ENCODE measurements around the gene CYB561D1. TPM values are rescaled to one million over a fixed set of nuclear protein-coding genes. Genes with fewer than 3 reads are reported as not detected.

CYB561D1 gene
- total and polyA plus RNA-seq, 2 of the 13 experiments (the other 11 are each of a cell fraction or from before 2014, with no cell fraction given): 3.9 to 4.1 TPM

DNA sequence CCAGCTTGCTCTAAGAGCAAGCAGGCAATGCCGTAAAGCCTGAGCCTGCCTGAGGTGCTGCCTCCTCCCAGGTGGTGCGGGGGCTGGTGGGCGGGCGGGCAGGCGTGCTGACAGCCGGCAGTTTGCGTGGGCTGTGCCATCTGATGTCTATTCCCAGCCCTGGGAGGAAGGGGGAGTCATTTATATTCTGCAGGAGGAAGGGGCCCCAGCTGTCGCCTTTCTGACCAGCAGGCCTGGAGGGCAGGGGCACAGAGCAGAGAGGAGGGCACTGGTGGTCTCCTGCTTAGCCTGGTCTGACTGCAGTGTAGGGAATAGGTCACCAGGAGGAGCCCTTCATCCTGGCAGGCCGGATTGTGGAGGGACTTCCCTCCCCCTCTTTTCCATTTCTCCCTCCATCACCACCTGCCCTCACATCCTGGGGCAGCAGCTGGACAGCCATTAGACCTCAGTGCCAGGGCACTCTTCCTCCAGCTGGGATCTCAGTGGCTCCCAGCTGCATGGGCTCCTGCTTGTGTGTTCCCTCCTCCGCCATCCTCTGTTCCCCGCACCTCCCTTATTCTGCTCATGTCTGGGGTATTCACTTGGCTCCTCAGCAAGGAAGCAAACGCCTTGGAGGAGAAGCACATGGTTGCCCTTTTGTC lies 4.4 kb downstream of the CYB561D1 start (continued):
- TF ChIP-seq, protein P1, sequence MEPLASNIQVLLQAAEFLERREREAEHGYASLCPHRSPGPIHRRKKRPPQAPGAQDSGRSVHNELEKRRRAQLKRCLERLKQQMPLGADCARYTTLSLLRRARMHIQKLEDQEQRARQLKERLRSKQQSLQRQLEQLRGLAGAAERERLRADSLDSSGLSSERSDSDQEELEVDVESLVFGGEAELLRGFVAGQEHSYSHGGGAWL (CRISPR knock-in tag; IDR thresholded peaks at IDR 0.05): no peak
- no peak for TF ChIP-seq HDAC2 (CRISPR knock-in tag; IDR thresholded peaks at IDR 0.05)
- TF ChIP-seq DNMT3B (CRISPR knock-in tag; conservative IDR thresholded peaks at IDR 0.05): no peak
- TF ChIP-seq ZBTB20 (CRISPR knock-in tag; IDR thresholded peaks at IDR 0.05; ENCODE audit: borderline replicate concordance, low read depth): no peak
- no peak for TF ChIP-seq EED (CRISPR knock-in tag; IDR thresholded peaks at IDR 0.05)
- TF ChIP-seq SALL1 (CRISPR knock-in tag; IDR thresholded peaks at IDR 0.05): no peak
- no peak for TF ChIP-seq MED8 (CRISPR knock-in tag; IDR thresholded peaks at IDR 0.05; ENCODE audit: insufficient replicate concordance)
- TF ChIP-seq, protein P2, sequence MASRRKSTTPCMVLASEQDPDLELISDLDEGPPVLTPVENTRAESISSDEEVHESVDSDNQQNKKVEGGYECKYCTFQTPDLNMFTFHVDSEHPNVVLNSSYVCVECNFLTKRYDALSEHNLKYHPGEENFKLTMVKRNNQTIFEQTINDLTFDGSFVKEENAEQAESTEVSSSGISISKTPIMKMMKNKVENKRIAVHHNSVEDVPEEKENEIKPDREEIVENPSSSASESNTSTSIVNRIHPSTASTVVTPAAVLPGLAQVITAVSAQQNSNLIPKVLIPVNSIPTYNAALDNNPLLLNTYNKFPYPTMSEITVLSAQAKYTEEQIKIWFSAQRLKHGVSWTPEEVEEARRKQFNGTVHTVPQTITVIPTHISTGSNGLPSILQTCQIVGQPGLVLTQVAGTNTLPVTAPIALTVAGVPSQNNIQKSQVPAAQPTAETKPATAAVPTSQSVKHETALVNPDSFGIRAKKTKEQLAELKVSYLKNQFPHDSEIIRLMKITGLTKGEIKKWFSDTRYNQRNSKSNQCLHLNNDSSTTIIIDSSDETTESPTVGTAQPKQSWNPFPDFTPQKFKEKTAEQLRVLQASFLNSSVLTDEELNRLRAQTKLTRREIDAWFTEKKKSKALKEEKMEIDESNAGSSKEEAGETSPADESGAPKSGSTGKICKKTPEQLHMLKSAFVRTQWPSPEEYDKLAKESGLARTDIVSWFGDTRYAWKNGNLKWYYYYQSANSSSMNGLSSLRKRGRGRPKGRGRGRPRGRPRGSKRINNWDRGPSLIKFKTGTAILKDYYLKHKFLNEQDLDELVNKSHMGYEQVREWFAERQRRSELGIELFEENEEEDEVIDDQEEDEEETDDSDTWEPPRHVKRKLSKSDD (CRISPR knock-in tag; IDR thresholded peaks at IDR 0.05; ENCODE audit: low read depth): no peak
- no peak for TF ChIP-seq ZNF337 (CRISPR knock-in tag; IDR thresholded peaks at IDR 0.05; ENCODE audit: borderline replicate concordance, low read depth)
- TF ChIP-seq SMC3 (IDR thresholded peaks at IDR 0.05; ENCODE audit: low read length): peak; percentile 68; the same call in 1 of the 2 replicates

DNA sequence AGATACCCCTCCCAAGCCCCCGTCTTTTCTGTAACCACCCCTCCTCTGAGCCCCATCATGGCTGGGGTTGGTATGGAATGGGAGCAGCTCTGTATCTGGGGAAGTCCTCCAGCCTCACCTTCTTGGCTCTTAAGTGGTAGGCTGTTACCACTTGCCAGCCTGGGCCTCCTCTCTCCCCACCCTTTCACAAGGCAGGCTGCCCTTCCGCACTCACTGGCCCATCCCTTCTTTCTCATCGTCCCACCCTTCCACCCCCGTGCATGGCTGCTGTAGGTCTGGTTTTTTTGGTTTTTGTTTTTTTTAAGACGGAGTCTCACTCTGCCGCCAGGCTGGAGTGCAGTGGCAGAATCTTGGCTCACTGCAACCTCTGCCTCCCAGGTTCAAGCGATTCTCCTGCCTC lies 5.2 kb downstream of the CYB561D1 start:
- H3K4me2 ChIP-seq (ENCODE audit: low read depth, low read length): no peak overlapping the region
- H3K27me3 ChIP-seq (ENCODE audit: control insufficient read depth in 1 of 2, insufficient read depth in 2 of 2, low read length in 2 of 2): no peaks in the 10 kb centered on the region
- no peak overlapping the region for H2AFZ ChIP-seq (ENCODE audit: low read length)
- no peaks in the 10 kb centered on the region for H4K20me1 ChIP-seq (ENCODE audit: insufficient read depth, low read length)
- intact Hi-C loops (cut with micrococcal nuclease; ENCODE audit: unreplicated experiment) (no loop called here), in situ Hi-C loops (cut with HindIII; ENCODE audit: extremely low pct_ligation_motif_present, low pct_unique_long_range_greater_than_20kb) (no loop called here)
- H3K36me3 ChIP-seq (replicated peaks in 1 of 2; ENCODE audit: control insufficient read depth in 1 of 2, insufficient read depth in 2 of 2, low read length in 2 of 2): peaks cover 2 to 6% of the 10 kb centered on the region in 2 experiments; a peak in 2 of 5 replicates
- no peaks in the 10 kb centered on the region for H3K79me2 ChIP-seq (ENCODE audit: insufficient read depth, low read length)
- FAIRE-seq (no peak), DNase-seq (ENCODE audit: low spot score) (no peak), ATAC-seq (no peak)
- no TSS peak for BruUV-seq (replicated peaks)
- peaks cover 10% of the 10 kb centered on the region for H3K4me1 ChIP-seq (ENCODE audit: insufficient read depth, low read length)
- H3K9ac ChIP-seq (ENCODE audit: insufficient read depth, low read depth, low read length): no peak overlapping the region
- CTCF ChIA-PET (ENCODE audit: low intra/inter-chr PET ratio, low total read pairs): interaction anchor here (0.7 to 5.1 kb wide), 2 partner anchors 31 to 34 kb away, joined by 3 to 81 read pairs; no protein-coding TSS in a partner anchor
- H3K4me3 ChIP-seq (replicated peaks in 1 of 3; ENCODE audit: insufficient read depth in 1 of 3, low read depth in 2 of 3, low read length in 3 of 3): no peak overlapping the region
- 94% methylated on average over 7 of the region's 7 CpGs for WGBS (ENCODE audit: low lambda C conversion rate)
- POLR2A ChIA-PET: no interaction called here
- no peak overlapping the region for H3K27ac ChIP-seq (ENCODE audit: extremely low read length, insufficient read depth, low read length)
- H3K9me3 ChIP-seq (ENCODE audit: low read length): no peaks in the 10 kb centered on the region
- TF ChIP-seq ZNF274 (CRISPR knock-in tag; IDR thresholded peaks at IDR 0.05) (no peak), JARID2 (CRISPR knock-in tag; IDR thresholded peaks at IDR 0.05; ENCODE audit: insufficient replicate concordance) (no peak), GABPA (IDR thresholded peaks at IDR 0.05; ENCODE audit: low read depth, low read length) (no peak), GABPA (CRISPR knock-in tag; IDR thresholded peaks at IDR 0.05; ENCODE audit: low read depth) (no peak), ZSCAN20 (CRISPR knock-in tag; IDR thresholded peaks at IDR 0.05; ENCODE audit: borderline replicate concordance) (no peak), ZNF530 (CRISPR knock-in tag; IDR thresholded peaks at IDR 0.05; ENCODE audit: low read depth) (no peak), REXO4 (CRISPR knock-in tag; IDR thresholded peaks at IDR 0.05; ENCODE audit: borderline replicate concordance) (no peak), ZNF354B (CRISPR knock-in tag; IDR thresholded peaks at IDR 0.05) (no peak), ZBTB7B (CRISPR knock-in tag; IDR thresholded peaks at IDR 0.05) (no peak), ZNF335 (CRISPR knock-in tag; IDR thresholded peaks at IDR 0.05) (no peak)
- TF ChIP-seq, protein P3, sequence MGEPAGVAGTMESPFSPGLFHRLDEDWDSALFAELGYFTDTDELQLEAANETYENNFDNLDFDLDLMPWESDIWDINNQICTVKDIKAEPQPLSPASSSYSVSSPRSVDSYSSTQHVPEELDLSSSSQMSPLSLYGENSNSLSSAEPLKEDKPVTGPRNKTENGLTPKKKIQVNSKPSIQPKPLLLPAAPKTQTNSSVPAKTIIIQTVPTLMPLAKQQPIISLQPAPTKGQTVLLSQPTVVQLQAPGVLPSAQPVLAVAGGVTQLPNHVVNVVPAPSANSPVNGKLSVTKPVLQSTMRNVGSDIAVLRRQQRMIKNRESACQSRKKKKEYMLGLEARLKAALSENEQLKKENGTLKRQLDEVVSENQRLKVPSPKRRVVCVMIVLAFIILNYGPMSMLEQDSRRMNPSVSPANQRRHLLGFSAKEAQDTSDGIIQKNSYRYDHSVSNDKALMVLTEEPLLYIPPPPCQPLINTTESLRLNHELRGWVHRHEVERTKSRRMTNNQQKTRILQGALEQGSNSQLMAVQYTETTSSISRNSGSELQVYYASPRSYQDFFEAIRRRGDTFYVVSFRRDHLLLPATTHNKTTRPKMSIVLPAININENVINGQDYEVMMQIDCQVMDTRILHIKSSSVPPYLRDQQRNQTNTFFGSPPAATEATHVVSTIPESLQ (CRISPR knock-in tag; conservative IDR thresholded peaks at IDR 0.05): no peak
